NCI-H1092 treated with DMSO at 0.1 percent for 48 hours (cell line): ENCODE results near the gene SLC35A3.

Source experiments
- DNase-seq: peaks from one replicate; lab custom pipeline; 2025; lab: John Stamatoyannopoulos, UW

Gene SLC35A3

DNA sequence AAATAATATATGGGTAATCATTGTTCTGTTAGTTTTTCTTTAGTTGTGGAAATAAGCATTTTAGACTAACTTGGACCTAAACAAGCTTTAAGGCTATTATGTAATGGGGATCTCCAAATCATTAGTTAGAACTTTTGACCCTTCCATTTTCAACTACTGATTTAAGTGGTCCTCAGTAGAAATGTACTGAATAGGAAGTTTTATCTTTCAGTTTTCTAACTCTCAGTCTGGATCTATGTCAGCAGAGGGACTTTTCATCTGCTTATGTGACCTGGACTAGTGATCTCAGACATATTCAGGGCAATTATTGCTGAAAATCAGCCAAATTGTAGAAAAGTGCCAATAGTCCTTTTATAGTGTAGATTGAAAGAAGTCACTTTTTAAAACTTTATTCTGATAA, 106.9 kb downstream of the SLC35A3 start:
- no peak for DNase-seq

DNA sequence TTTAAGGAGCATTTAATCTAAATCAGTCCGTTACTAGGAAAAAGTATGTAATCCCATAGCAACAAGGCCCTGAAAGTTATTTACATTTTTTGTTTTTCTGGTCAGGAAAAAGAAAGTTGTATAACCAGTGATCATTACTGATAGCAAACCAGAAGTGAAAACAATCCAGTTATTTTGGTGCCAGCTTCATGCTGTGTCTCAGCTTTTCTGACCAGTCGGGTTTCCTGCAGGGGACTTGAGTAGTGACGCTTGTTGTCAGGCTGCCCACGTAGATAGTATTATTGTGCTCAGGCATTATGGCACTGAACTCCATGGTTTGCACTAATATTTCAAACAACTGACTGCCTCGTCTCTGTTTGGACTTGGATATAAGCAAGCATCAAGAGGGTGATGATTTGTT, 107.7 kb downstream of the SLC35A3 start:
- no peak for DNase-seq

DNA sequence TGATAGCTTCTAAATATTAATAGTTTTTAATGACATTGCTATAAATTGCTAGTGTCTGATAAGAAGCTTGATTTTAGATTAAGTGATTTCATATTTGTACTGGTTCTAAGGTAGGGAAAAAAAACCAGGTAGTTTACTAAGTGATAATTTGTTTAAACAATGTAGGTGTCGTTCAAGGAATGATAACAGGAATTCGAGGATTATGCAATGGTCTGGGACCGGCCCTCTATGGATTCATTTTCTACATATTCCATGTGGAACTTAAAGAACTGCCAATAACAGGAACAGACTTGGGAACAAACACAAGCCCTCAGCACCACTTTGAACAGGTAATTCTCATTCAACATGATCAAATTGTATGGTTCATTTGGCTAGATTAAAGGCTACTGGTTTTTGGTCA, 110.5 kb downstream of the SLC35A3 start:
- no peak for DNase-seq
